HEK293 (cell line): ENCODE results near the gene C2orf49.

Experiments
- KLF16 ChIP-seq: fragments of 450-650 bp; formaldehyde crosslinking; IDR thresholded peaks from 2 replicates; pipeline ENCODE4 v1.5.1; 2017; ENCODE audit warnings: missing biosample characterization, missing genetic modification characterization
- PBX3 ChIP-seq: sonication (generic); formaldehyde crosslinking; IDR thresholded peaks from 2 replicates; pipeline ENCODE4 v1.8.1; 2022; ENCODE audit warnings: mild to moderate bottlenecking, moderate library complexity, missing genetic modification reagents
- REST ChIP-seq: fragments of 450-650 bp; formaldehyde crosslinking; IDR thresholded peaks from 2 replicates; pipeline ENCODE4 v1.5.1; 2016; ENCODE audit warnings: missing biosample characterization, missing genetic modification characterization
- ZBTB44 ChIP-seq: fragments of 450-650 bp; IDR thresholded peaks from 2 replicates; pipeline ENCODE4 v1.5.1; 2018; ENCODE audit warnings: missing biosample characterization, mild to moderate bottlenecking, missing genetic modification characterization
- ZBTB48 ChIP-seq: fragments of 450-650 bp; formaldehyde crosslinking; IDR thresholded peaks from 2 replicates; pipeline ENCODE4 v1.5.1; 2016; ENCODE audit warnings: missing biosample characterization, missing genetic modification characterization
- ZEB2 ChIP-seq: fragments of 450-650 bp; formaldehyde crosslinking; IDR thresholded peaks from 2 replicates; pipeline ENCODE4 v1.5.1; 2016; ENCODE audit warnings: missing biosample characterization, missing genetic modification characterization
- ZNF114 ChIP-seq: fragments of 450-650 bp; formaldehyde crosslinking; IDR thresholded peaks from 2 replicates; pipeline ENCODE4 v1.5.0; 2017; ENCODE audit warnings: missing biosample characterization, missing genetic modification characterization
- ZNF16 ChIP-seq: fragments of 450-650 bp; formaldehyde crosslinking; IDR thresholded peaks from 2 replicates; pipeline ENCODE4 v1.5.1; 2016; ENCODE audit warnings: low read depth, missing biosample characterization, missing genetic modification characterization
- ZNF24 ChIP-seq: fragments of 450-650 bp; formaldehyde crosslinking; IDR thresholded peaks from 2 replicates; pipeline ENCODE4 v1.5.1; 2016; ENCODE audit warnings: missing biosample characterization, missing genetic modification characterization
- ZNF707 ChIP-seq: fragments of 450-650 bp; formaldehyde crosslinking; IDR thresholded peaks from 2 replicates; pipeline ENCODE4 v1.5.1; 2016; ENCODE audit warnings: missing biosample characterization, missing genetic modification characterization
- TF ChIP-seq, protein P1 (sequence below): fragments of 450-650 bp; formaldehyde crosslinking; IDR thresholded peaks from 2 replicates; pipeline ENCODE4 v1.5.1; 2016; ENCODE audit warnings: missing biosample characterization, missing genetic modification characterization
- TF ChIP-seq, protein P2 (sequence below): fragments of 450-650 bp; formaldehyde crosslinking; IDR thresholded peaks from 2 replicates; pipeline ENCODE4 v1.5.1; 2016; ENCODE audit warnings: missing biosample characterization, missing genetic modification characterization

GRCh38 chr2:105299290-105299689 is 38.0 kb upstream of the C2orf49 start:
- TF ChIP-seq ZNF16 (tag by site-specific recombination), result no peak
- TF ChIP-seq, protein P1, sequence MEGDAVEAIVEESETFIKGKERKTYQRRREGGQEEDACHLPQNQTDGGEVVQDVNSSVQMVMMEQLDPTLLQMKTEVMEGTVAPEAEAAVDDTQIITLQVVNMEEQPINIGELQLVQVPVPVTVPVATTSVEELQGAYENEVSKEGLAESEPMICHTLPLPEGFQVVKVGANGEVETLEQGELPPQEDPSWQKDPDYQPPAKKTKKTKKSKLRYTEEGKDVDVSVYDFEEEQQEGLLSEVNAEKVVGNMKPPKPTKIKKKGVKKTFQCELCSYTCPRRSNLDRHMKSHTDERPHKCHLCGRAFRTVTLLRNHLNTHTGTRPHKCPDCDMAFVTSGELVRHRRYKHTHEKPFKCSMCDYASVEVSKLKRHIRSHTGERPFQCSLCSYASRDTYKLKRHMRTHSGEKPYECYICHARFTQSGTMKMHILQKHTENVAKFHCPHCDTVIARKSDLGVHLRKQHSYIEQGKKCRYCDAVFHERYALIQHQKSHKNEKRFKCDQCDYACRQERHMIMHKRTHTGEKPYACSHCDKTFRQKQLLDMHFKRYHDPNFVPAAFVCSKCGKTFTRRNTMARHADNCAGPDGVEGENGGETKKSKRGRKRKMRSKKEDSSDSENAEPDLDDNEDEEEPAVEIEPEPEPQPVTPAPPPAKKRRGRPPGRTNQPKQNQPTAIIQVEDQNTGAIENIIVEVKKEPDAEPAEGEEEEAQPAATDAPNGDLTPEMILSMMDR (tag by site-specific recombination), result no peak
- no peak for TF ChIP-seq ZNF24
- TF ChIP-seq KLF16 (tag by site-specific recombination), result no peak
- TF ChIP-seq REST (tag by site-specific recombination), result no peak
- TF ChIP-seq ZBTB44 (tag by site-specific recombination), result no peak
- TF ChIP-seq PBX3 (CRISPR knock-in tag), result no peak
- no peak for TF ChIP-seq ZNF707 (tag by site-specific recombination)
- TF ChIP-seq, protein P2, sequence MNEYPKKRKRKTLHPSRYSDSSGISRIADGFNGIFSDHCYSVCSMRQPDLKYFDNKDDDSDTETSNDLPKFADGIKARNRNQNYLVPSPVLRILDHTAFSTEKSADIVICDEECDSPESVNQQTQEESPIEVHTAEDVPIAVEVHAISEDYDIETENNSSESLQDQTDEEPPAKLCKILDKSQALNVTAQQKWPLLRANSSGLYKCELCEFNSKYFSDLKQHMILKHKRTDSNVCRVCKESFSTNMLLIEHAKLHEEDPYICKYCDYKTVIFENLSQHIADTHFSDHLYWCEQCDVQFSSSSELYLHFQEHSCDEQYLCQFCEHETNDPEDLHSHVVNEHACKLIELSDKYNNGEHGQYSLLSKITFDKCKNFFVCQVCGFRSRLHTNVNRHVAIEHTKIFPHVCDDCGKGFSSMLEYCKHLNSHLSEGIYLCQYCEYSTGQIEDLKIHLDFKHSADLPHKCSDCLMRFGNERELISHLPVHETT, result no peak
- no peak for TF ChIP-seq ZEB2 (tag by site-specific recombination)
- TF ChIP-seq ZBTB48 (tag by site-specific recombination), result no peak
- TF ChIP-seq ZNF114 (tag by site-specific recombination), result no peak
